ENCODE data around the gene PLPPR4. TPM values are rescaled to one million over a fixed set of nuclear protein-coding genes. Genes with fewer than 3 reads are reported as not detected.
"Not testable (repeated sequence)": the region's sequence is repeated elsewhere in the genome, so short reads cannot be mapped to it uniquely, and the experiment has no call there.

The PLPPR4 gene
- total RNA-seq, 1 donor: 2.2 TPM

- H3K4me3 ChIP-seq (ENCODE audit: low read depth, low read length): no peak overlapping the region
- DNase-seq (ENCODE audit: low read depth): no peak
- TF ChIP-seq CTCF (IDR thresholded peaks at IDR 0.05; ENCODE audit: insufficient read depth, low read depth, low read length): no peak
These were observed 15.2 kb downstream of the PLPPR4 start for GRCh38 chr1:99279525-99279924.

- H3K4me3 ChIP-seq (ENCODE audit: low read depth, low read length): no peak overlapping the region
- DNase-seq (ENCODE audit: low read depth): no peak
- no peak for TF ChIP-seq CTCF (IDR thresholded peaks at IDR 0.05; ENCODE audit: insufficient read depth, low read depth, low read length)
These were observed 16.8 kb downstream of the PLPPR4 start for GRCh38 chr1:99281105-99281504.

GRCh38 chr1:99282536-99282935 lies 18.2 kb downstream of the PLPPR4 start:
- H3K4me3 ChIP-seq (ENCODE audit: low read depth, low read length): no peak overlapping the region
- TF ChIP-seq CTCF (IDR thresholded peaks at IDR 0.05; ENCODE audit: insufficient read depth, low read depth, low read length): no peak
- no peak for DNase-seq (ENCODE audit: low read depth)

- not testable (repeated sequence) for DNase-seq (ENCODE audit: low read depth)
These were observed 19.2 kb downstream of the PLPPR4 start for GRCh38 chr1:99283521-99283920.

GRCh38 chr1:99292886-99293285 lies 28.6 kb downstream of the PLPPR4 start:
- TF ChIP-seq CTCF (IDR thresholded peaks at IDR 0.05; ENCODE audit: insufficient read depth, low read depth, low read length): no peak
- DNase-seq (ENCODE audit: low read depth): no peak

More at GRCh38 chr1:99283521-99283920, 19.2 kb downstream of the PLPPR4 start:
- not testable (repeated sequence) for H3K4me3 ChIP-seq (ENCODE audit: low read depth, low read length)

GRCh38 chr1:99297923-99298322 lies 33.6 kb downstream of the PLPPR4 start:
- no peak for DNase-seq (ENCODE audit: low read depth)
- no peak overlapping the region for H3K4me3 ChIP-seq (ENCODE audit: low read depth, low read length)
- TF ChIP-seq CTCF (IDR thresholded peaks at IDR 0.05; ENCODE audit: insufficient read depth, low read depth, low read length): no peak

More at GRCh38 chr1:99292886-99293285, 28.6 kb downstream of the PLPPR4 start:
- no peak overlapping the region for H3K4me3 ChIP-seq (ENCODE audit: low read depth, low read length)

- no peak overlapping the region for H3K4me3 ChIP-seq (ENCODE audit: low read depth, low read length)
- TF ChIP-seq CTCF (IDR thresholded peaks at IDR 0.05; ENCODE audit: insufficient read depth, low read depth, low read length): no peak
- no peak for DNase-seq (ENCODE audit: low read depth)
These were observed 40.5 kb downstream of the PLPPR4 start for GRCh38 chr1:99304725-99305282.
